SHP77 treated with DMSO at 0.1 percent for 48 hours (cell line): ENCODE data around the gene SNAPC3.
"Not testable (repeated sequence)": the region's sequence is repeated elsewhere in the genome, so short reads cannot be mapped to it uniquely, and the experiment has no call there.

Experiments
- DNase-seq: peaks from one replicate; lab custom pipeline; 2025; lab: John Stamatoyannopoulos, UW

Gene SNAPC3

GRCh38 chr9:15423231-15423985, 732 bp downstream of the SNAPC3 start:
- no peak for DNase-seq

- DNase-seq, result no peak
Measured at GRCh38 chr9:15426019-15426418, 3.3 kb downstream of the SNAPC3 start.

GRCh38 chr9:15427702-15428101, 5.0 kb downstream of the SNAPC3 start:
- DNase-seq, result not testable (repeated sequence)

- no peak for DNase-seq
Measured at GRCh38 chr9:15430920-15431844, 8.5 kb downstream of the SNAPC3 start.

GRCh38 chr9:15433191-15433590, 10.5 kb downstream of the SNAPC3 start:
- no peak for DNase-seq

- DNase-seq, result no peak
Measured at GRCh38 chr9:15433661-15434060, 11.0 kb downstream of the SNAPC3 start.

GRCh38 chr9:15438891-15439290, 16.2 kb downstream of the SNAPC3 start:
- no peak for DNase-seq

GRCh38 chr9:15441841-15442240, 19.2 kb downstream of the SNAPC3 start:
- not testable (repeated sequence) for DNase-seq

- not testable (repeated sequence) for DNase-seq
Measured at GRCh38 chr9:15442264-15442663, 19.6 kb downstream of the SNAPC3 start.

- DNase-seq, result no peak
Measured at GRCh38 chr9:15444141-15444540, 21.5 kb downstream of the SNAPC3 start.

GRCh38 chr9:15453956-15454355, 31.3 kb downstream of the SNAPC3 start:
- DNase-seq, result no peak

GRCh38 chr9:15461056-15461455, 38.4 kb downstream of the SNAPC3 start:
- no peak for DNase-seq

GRCh38 chr9:15461601-15462000, 38.9 kb downstream of the SNAPC3 start:
- no peak for DNase-seq

GRCh38 chr9:15468145-15468544, 45.5 kb downstream of the SNAPC3 start:
- peak; percentile 13 for DNase-seq

- peak; percentile 22 for DNase-seq
Measured at GRCh38 chr9:15469406-15469805, 46.7 kb downstream of the SNAPC3 start.

GRCh38 chr9:15469862-15470261, 47.2 kb downstream of the SNAPC3 start:
- no peak for DNase-seq

GRCh38 chr9:15475923-15476536, 53.4 kb downstream of the SNAPC3 start:
- no peak for DNase-seq

GRCh38 chr9:15480028-15480427, 57.4 kb downstream of the SNAPC3 start:
- no peak for DNase-seq

GRCh38 chr9:15482146-15482545, 59.5 kb downstream of the SNAPC3 start:
- DNase-seq, result no peak

- no peak for DNase-seq
Measured at GRCh38 chr9:15484802-15485201, 62.1 kb downstream of the SNAPC3 start.

GRCh38 chr9:15485836-15486666, 63.4 kb downstream of the SNAPC3 start:
- no peak for DNase-seq

- DNase-seq, result no peak
Measured at GRCh38 chr9:15491950-15492349, 69.3 kb downstream of the SNAPC3 start.
